KBM-7 (cell line): ENCODE data around the gene VPS26B.
"Not testable (repeated sequence)": the region's sequence is repeated elsewhere in the genome, so short reads cannot be mapped to it uniquely, and the experiment has no call there.

Experiments
- DNase-seq: peaks from one replicate; pipeline ENCODE4 v3.0.0-alpha.2; 2015
- in situ Hi-C: fragments of 300-500 bp; cut with MboI; formaldehyde crosslinking; loops from 2 replicates; pipeline ENCODE4 v1.14.3; 2020; ENCODE audit warnings: low sequenced_read_pairs, low pct_unique_long_range_greater_than_20kb, mixed read lengths

VPS26B gene

GRCh38 chr11:134223836-134224709, at the start of gene VPS26B, which contains the start of gene NCAPD3:
VPS26B (plus strand) TSS chr11:134224671; CDS start chr11:134225123, 452 bp downstream.
NCAPD3 (minus strand) TSS chr11:134223967; CDS start chr11:134223926, 41 bp downstream.
- in situ Hi-C loops = no loop called here
- peak; percentile 97 for DNase-seq

GRCh38 chr11:134176284-134176683, 48.2 kb upstream of the VPS26B start:
- DNase-seq = no peak
- in situ Hi-C loops = no loop called here

GRCh38 chr11:134178032-134178674, 46.3 kb upstream of the VPS26B start:
- no peak for DNase-seq

GRCh38 chr11:134181707-134182106, 42.8 kb upstream of the VPS26B start:
- in situ Hi-C loops = no loop called here
- no peak for DNase-seq

More at GRCh38 chr11:134178032-134178674, 46.3 kb upstream of the VPS26B start:
- in situ Hi-C loops = no loop called here

- in situ Hi-C loops = not testable (repeated sequence)
These were observed 36.4 kb upstream of the VPS26B start for GRCh38 chr11:134188092-134188491.

GRCh38 chr11:134196756-134197155, 27.7 kb upstream of the VPS26B start:
- DNase-seq = no peak
- in situ Hi-C loops = no loop called here

More at GRCh38 chr11:134188092-134188491, 36.4 kb upstream of the VPS26B start:
- DNase-seq = not testable (repeated sequence)

GRCh38 chr11:134199531-134199930, 24.9 kb upstream of the VPS26B start:
- DNase-seq = no peak
- in situ Hi-C loops = no loop called here

GRCh38 chr11:134200688-134201087, 23.8 kb upstream of the VPS26B start:
- DNase-seq = no peak
- in situ Hi-C loops = no loop called here

- DNase-seq = no peak
- in situ Hi-C loops = no loop called here
These were observed 21.8 kb upstream of the VPS26B start for GRCh38 chr11:134202661-134203060.

- in situ Hi-C loops = no loop called here
- DNase-seq = no peak
These were observed 18.7 kb upstream of the VPS26B start for GRCh38 chr11:134205729-134206128.

GRCh38 chr11:134206185-134206584, 18.3 kb upstream of the VPS26B start:
- DNase-seq = no peak
- in situ Hi-C loops = no loop called here

- DNase-seq = peak; percentile 47
- in situ Hi-C loops = no loop called here
These were observed 16.8 kb upstream of the VPS26B start for GRCh38 chr11:134207538-134208239.

GRCh38 chr11:134215836-134216235, 8.6 kb upstream of the VPS26B start:
- in situ Hi-C loops = no loop called here
- DNase-seq = no peak

GRCh38 chr11:134216816-134217215, 7.7 kb upstream of the VPS26B start:
- in situ Hi-C loops = no loop called here

GRCh38 chr11:134223121-134223520, 1.4 kb upstream of the VPS26B start:
- DNase-seq = peak; percentile 42
- in situ Hi-C loops = no loop called here

More at GRCh38 chr11:134216816-134217215, 7.7 kb upstream of the VPS26B start:
- no peak for DNase-seq

- DNase-seq = peak; percentile 62
- in situ Hi-C loops = no loop called here
These were observed 516 bp downstream of the VPS26B start for GRCh38 chr11:134224710-134225664.

- DNase-seq = no peak
- in situ Hi-C loops = no loop called here
These were observed 2.4 kb downstream of the VPS26B start for GRCh38 chr11:134226806-134227325.

- in situ Hi-C loops = no loop called here
- peak; percentile 86 for DNase-seq
These were observed 4.2 kb downstream of the VPS26B start for GRCh38 chr11:134228625-134229024.
